LNCAP (cell line): Measurements from ENCODE around the gene LDLRAD3.

Experiments used
- CTCF ChIP-seq: fragments of 450-650 bp; IDR thresholded peaks from 2 replicates; pipeline ENCODE4 v1.5.1; 2017; ENCODE audit warnings: mild to moderate bottlenecking

LDLRAD3 gene

GRCh38 chr11:36151933-36152580 lies 208.2 kb downstream of the LDLRAD3 start:
- no peak for TF ChIP-seq CTCF

GRCh38 chr11:36153551-36153950 lies 209.7 kb downstream of the LDLRAD3 start:
- no peak for TF ChIP-seq CTCF

GRCh38 chr11:36155124-36155561 lies 211.3 kb downstream of the LDLRAD3 start:
- TF ChIP-seq CTCF: no peak

GRCh38 chr11:36155770-36156160 lies 211.9 kb downstream of the LDLRAD3 start:
- no peak for TF ChIP-seq CTCF

GRCh38 chr11:36156161-36156816 lies 212.4 kb downstream of the LDLRAD3 start:
- TF ChIP-seq CTCF: no peak

GRCh38 chr11:36156817-36157519 lies 213.1 kb downstream of the LDLRAD3 start:
- TF ChIP-seq CTCF: no peak

GRCh38 chr11:36160091-36160490 lies 216.2 kb downstream of the LDLRAD3 start:
- no peak for TF ChIP-seq CTCF
